HG02884 (cell line): ENCODE measurements around the gene TOP2A.
A peak's percentile ranks its signal among the peaks of the same experiment; 100 is the strongest.

Experiments used
- ATAC-seq: cut with Tn5 transposase; IDR thresholded peaks from one replicate; pipeline ENCODE4 v1.9.1; 2021; ENCODE audit warnings: mild to moderate bottlenecking, moderate library complexity; ENCODE audit not compliant: unreplicated experiment

The TOP2A gene

GRCh38 chr17:40348136-40348504 lies 69.6 kb downstream of the TOP2A start:
- no peak for ATAC-seq

GRCh38 chr17:40347319-40348135 lies 70.2 kb downstream of the TOP2A start:
- ATAC-seq = no peak

- no peak for ATAC-seq
Measured at GRCh38 chr17:40346765-40347158, 70.9 kb downstream of the TOP2A start.

GRCh38 chr17:40345994-40346764 lies 71.5 kb downstream of the TOP2A start:
- no peak for ATAC-seq

GRCh38 chr17:40345161-40345993 lies 72.3 kb downstream of the TOP2A start:
- no peak for ATAC-seq

GRCh38 chr17:40344421-40345160 lies 73.1 kb downstream of the TOP2A start:
- ATAC-seq = no peak

GRCh38 chr17:40343219-40344119 lies 74.2 kb downstream of the TOP2A start:
- no peak for ATAC-seq

- ATAC-seq = no peak
Measured at GRCh38 chr17:40342504-40343218, 75.0 kb downstream of the TOP2A start.

- ATAC-seq = no peak
Measured at GRCh38 chr17:40341808-40342503, 75.7 kb downstream of the TOP2A start.

GRCh38 chr17:40340880-40341807 lies 76.6 kb downstream of the TOP2A start:
- peak; percentile 55 for ATAC-seq

- ATAC-seq = no peak
Measured at GRCh38 chr17:40340327-40340726, 77.4 kb downstream of the TOP2A start.

GRCh38 chr17:40338941-40339649 lies 78.6 kb downstream of the TOP2A start:
- no peak for ATAC-seq
